H9 (cell line): Measurements from ENCODE around the gene RPL19. TPM values are rescaled to one million over a fixed set of nuclear protein-coding genes. Genes with fewer than 3 reads are reported as not detected.

Experiments used
- DNase-seq: peaks from one replicate; pipeline ENCODE4 v3.0.0-alpha.2; 2017
- H2AFZ ChIP-seq: one replicate; pipeline ENCODE4 v1.6.1; 2013; ENCODE audit warnings: mild to moderate bottlenecking, low read length, control low read depth, moderate library complexity
- H2AK5ac ChIP-seq: 2 replicates; pipeline ENCODE4 v1.6.1; 2013; ENCODE audit warnings: low read length, control low read depth, mixed read lengths; ENCODE audit not compliant: insufficient read length
- H2BK120ac ChIP-seq: one replicate; pipeline ENCODE4 v1.6.1; 2013; ENCODE audit warnings: low read depth, mild to moderate bottlenecking, low read length, control low read depth, inconsistent platforms; ENCODE audit not compliant: poor library complexity, severe bottlenecking
- H2BK12ac ChIP-seq: 2 replicates; pipeline ENCODE4 v1.6.1; 2013; ENCODE audit warnings: low read length, control low read depth, mixed read lengths, low read depth; ENCODE audit not compliant: insufficient read length
- H2BK15ac ChIP-seq: 2 replicates; pipeline ENCODE4 v1.6.1; 2013; ENCODE audit warnings: low read depth, low read length, control low read depth
- H2BK20ac ChIP-seq: one replicate; pipeline ENCODE4 v1.6.1; 2013; ENCODE audit warnings: low read depth, mild to moderate bottlenecking, low read length, control low read depth, inconsistent platforms; ENCODE audit not compliant: poor library complexity, severe bottlenecking
- H2BK5ac ChIP-seq: 2 replicates; pipeline ENCODE4 v1.6.1; 2013; ENCODE audit warnings: low read length, control low read depth, mixed read lengths; ENCODE audit not compliant: insufficient read length
- H3K14ac ChIP-seq: 2 replicates; pipeline ENCODE4 v1.6.1; 2013; ENCODE audit warnings: low read length, control low read depth; ENCODE audit not compliant: insufficient read depth
- H3K18ac ChIP-seq: 2 replicates; pipeline ENCODE4 v1.6.1; 2013; ENCODE audit warnings: low read depth, mild to moderate bottlenecking, mixed read lengths, low read length, control low read depth; ENCODE audit not compliant: insufficient read length
- H3K23ac ChIP-seq: 2 replicates; pipeline ENCODE4 v1.6.1; 2013; ENCODE audit warnings: low read length, control low read depth, mixed read lengths, low read depth; ENCODE audit not compliant: insufficient read length
- H3K23me2 ChIP-seq: 2 replicates; pipeline ENCODE4 v1.6.1; 2013; ENCODE audit warnings: low read depth, mild to moderate bottlenecking, mixed read lengths, low read length, control low read depth; ENCODE audit not compliant: insufficient read length, poor library complexity, severe bottlenecking
- H3K27ac ChIP-seq: 2 replicates; pipeline ENCODE4 v1.5.1; 2013; ENCODE audit warnings: low read length, control low read depth, mixed read lengths, low read depth; ENCODE audit not compliant: insufficient read length
- H3K27me3 ChIP-seq: 2 replicates; pipeline ENCODE4 v1.6.1; 2013; ENCODE audit warnings: low read length, control low read depth, inconsistent platforms; ENCODE audit not compliant: insufficient read depth
- H3K4ac ChIP-seq: 2 replicates; pipeline ENCODE4 v1.6.1; 2013; ENCODE audit warnings: low read depth, mild to moderate bottlenecking, control low read depth, inconsistent platforms, low read length, moderate library complexity
- H3K4me1 ChIP-seq: 2 replicates; pipeline ENCODE4 v1.6.1; 2013; ENCODE audit warnings: low read length, control low read depth, inconsistent platforms; ENCODE audit not compliant: insufficient read depth
- H3K4me2 ChIP-seq: 2 replicates; pipeline ENCODE4 v1.6.1; 2013; ENCODE audit warnings: low read length, control low read depth, mixed read lengths; ENCODE audit not compliant: insufficient read length, insufficient read depth
- H3K56ac ChIP-seq: 2 replicates; pipeline ENCODE4 v1.6.1; 2013; ENCODE audit warnings: low read depth, mild to moderate bottlenecking, mixed read lengths, low read length, control low read depth; ENCODE audit not compliant: insufficient read length
- H3K79me1 ChIP-seq: 2 replicates; pipeline ENCODE4 v1.6.1; 2013; ENCODE audit warnings: low read depth, mild to moderate bottlenecking, moderate library complexity, low read length, control low read depth, inconsistent platforms; ENCODE audit not compliant: insufficient read depth, poor library complexity, severe bottlenecking
- H3K79me2 ChIP-seq: 2 replicates; pipeline ENCODE4 v1.6.1; 2013; ENCODE audit warnings: low read length, control low read depth, inconsistent platforms; ENCODE audit not compliant: insufficient read depth
- H3K9ac ChIP-seq: 2 replicates; pipeline ENCODE4 v1.6.1; 2013; ENCODE audit warnings: low read length, control low read depth, mixed read lengths; ENCODE audit not compliant: insufficient read length; ENCODE audit errors: extremely low read depth
- H3K9me3 ChIP-seq: one replicate; pipeline ENCODE4 v1.6.1; 2013; ENCODE audit warnings: low read depth, low read length, inconsistent platforms; ENCODE audit not compliant: control insufficient read depth
- H3T11ph ChIP-seq: one replicate; pipeline ENCODE4 v1.6.1; 2013; ENCODE audit warnings: mild to moderate bottlenecking, low read length, control low read depth, inconsistent platforms
- H4K20me1 ChIP-seq: one replicate; pipeline ENCODE4 v1.6.1; 2013; ENCODE audit not compliant: control insufficient read depth, insufficient read length, insufficient read depth
- H4K5ac ChIP-seq: 2 replicates; pipeline ENCODE4 v1.6.1; 2013; ENCODE audit warnings: low read depth, mild to moderate bottlenecking, mixed read lengths, low read length, control low read depth; ENCODE audit not compliant: insufficient read length
- H4K8ac ChIP-seq: replicated peaks from 2 replicates; pipeline ENCODE4 v1.6.1; 2013; ENCODE audit warnings: low read length, control low read depth, mixed read lengths, low read depth; ENCODE audit not compliant: insufficient read length
- H4K91ac ChIP-seq: 2 replicates; pipeline ENCODE4 v1.6.1; 2013; ENCODE audit warnings: low read depth, mild to moderate bottlenecking, moderate library complexity, mixed read lengths, low read length, control low read depth; ENCODE audit not compliant: insufficient read length
- H3K27ac Mint-ChIP-seq, 3 experiments: 2 replicates in 2 of 3; 3 replicates in 1 of 3; pipeline ENCODE4 v1.8.0; 2020 to 2021; ENCODE audit warnings: mixed read lengths in 3 of 3, mild to moderate bottlenecking in 1 of 3, moderate library complexity in 1 of 3
- H3K27me3 Mint-ChIP-seq: 2 replicates; pipeline ENCODE4 v1.8.0; 2021; ENCODE audit warnings: low read depth, mild to moderate bottlenecking, moderate library complexity, mixed read lengths
- H3K36me3 Mint-ChIP-seq, 3 experiments: 2 replicates in 2 of 3; 3 replicates in 1 of 3; pipeline ENCODE4 v1.8.0; 2020 to 2021; ENCODE audit warnings: low read depth in 3 of 3, mixed read lengths in 3 of 3; ENCODE audit not compliant: insufficient read depth in 1 of 3
- H3K4me1 Mint-ChIP-seq, 2 experiments: 2 replicates each; pipeline ENCODE4 v1.8.0; 2020; ENCODE audit warnings: mixed read lengths in 2 of 2
- H3K4me3 Mint-ChIP-seq, 2 experiments: 2 replicates in 1 of 2; 3 replicates in 1 of 2; pipeline ENCODE4 v1.8.0; 2020 to 2021; ENCODE audit warnings: mild to moderate bottlenecking in 2 of 2, mixed read lengths in 2 of 2, moderate library complexity in 1 of 2
- H3K9me3 Mint-ChIP-seq, 2 experiments: 2 replicates in 1 of 2; 3 replicates in 1 of 2; pipeline ENCODE4 v1.8.0; 2020; ENCODE audit warnings: mild to moderate bottlenecking in 2 of 2, mixed read lengths in 2 of 2, moderate library complexity in 1 of 2
- CTCF ChIP-seq: fragments of 200-600 bp; sonication (generic); conservative IDR thresholded peaks from 3 replicates; pipeline ENCODE4 v1.8.0; 2021; ENCODE audit warnings: antibody characterized with exemption, mild to moderate bottlenecking
- WGBS: extraction: QIAGEN DNeasy Blood & Tissue Kit; methylation state at CpG from one replicate; pipeline ENCODE4 v1.1.7; 2013; ENCODE audit warnings: missing lambda C conversion rate, low lambda C conversion rate, mixed read lengths; ENCODE audit not compliant: insufficient read length; ENCODE audit errors: extremely low coverage; 5-methylcytosine and 5-hydroxymethylcytosine counted together
- total RNA-seq: library from RNA; stranded (reverse); gene quantifications from 2 replicates; pipeline ENCODE4 v1.2.1, GENCODE V29; 2021

Gene RPL19
- total RNA-seq, 1 experiment from 2014 or later, result 2,038 TPM

- H3K79me2 ChIP-seq, result no peaks in the 10 kb centered on the region
- H4K91ac ChIP-seq, result no peak within 1 kb of the TSS
- H3K4me1 Mint-ChIP-seq, result peaks cover 14 to 35% of the 10 kb centered on the region in 2 experiments
- H2BK15ac ChIP-seq, result no peak within 1 kb of the TSS
- peaks cover 48% of the 10 kb centered on the region for H3K27me3 Mint-ChIP-seq
- no peak within 1 kb of the TSS for H3K27ac Mint-ChIP-seq
- H3K23me2 ChIP-seq, result peaks cover 17% of the 10 kb centered on the region
- peaks cover 9% of the 10 kb centered on the region; the same call in 1 of the 2 replicates for H3K27me3 ChIP-seq
- peak within 1 kb of the TSS; percentile 94 to 99 for H3K4me3 Mint-ChIP-seq
- H3K56ac ChIP-seq, result no peak within 1 kb of the TSS
- H3K23ac ChIP-seq, result no peak within 1 kb of the TSS
- no peaks in the 10 kb centered on the region for H3K9me3 ChIP-seq
- no CpG with 5 or more reads among the region's 68 CpGs for WGBS
- H3K36me3 Mint-ChIP-seq, result peaks cover 0 to 5% (median 0%) of the 10 kb centered on the region in 3 experiments; a peak in 1 of 7 replicates
- no peak within 1 kb of the TSS for H2AFZ ChIP-seq
- no peak within 1 kb of the TSS for H3K18ac ChIP-seq
- no peak within 1 kb of the TSS for H3K14ac ChIP-seq
- no peaks in the 10 kb centered on the region for H3K79me1 ChIP-seq
- no peaks in the 10 kb centered on the region for H4K20me1 ChIP-seq
- H3T11ph ChIP-seq, result no peak within 1 kb of the TSS
- H3K9ac ChIP-seq, result no peak within 1 kb of the TSS
- H4K5ac ChIP-seq, result no peak within 1 kb of the TSS
- no peak within 1 kb of the TSS for H3K27ac ChIP-seq
- no peak within 1 kb of the TSS for H2AK5ac ChIP-seq
- H3K9me3 Mint-ChIP-seq, result peaks cover 6 to 9% of the 10 kb centered on the region in 2 experiments; a peak in 3 of 5 replicates
- no peak for DNase-seq
- H2BK120ac ChIP-seq, result no peak within 1 kb of the TSS
- peak within 1 kb of the TSS; percentile 74 for H3K4me2 ChIP-seq
- no peak within 1 kb of the TSS for H3K4ac ChIP-seq
- H2BK12ac ChIP-seq, result no peak within 1 kb of the TSS
- H4K8ac ChIP-seq, result no peak within 1 kb of the TSS
- H2BK5ac ChIP-seq, result no peak within 1 kb of the TSS
- no peaks in the 10 kb centered on the region for H3K4me1 ChIP-seq
- TF ChIP-seq CTCF, result no peak
- H2BK20ac ChIP-seq, result no peak within 1 kb of the TSS
Observed at GRCh38 chr17:39151150-39151942, 48.7 kb upstream of the RPL19 start, which contains the start of gene PLXDC1. Gene PLXDC1, minus strand, starts transcription at chr17:39151637. Its CDS starts 200 bp downstream, at chr17:39151437.
